ENCODE measurements around the gene PPIA. TPM values are rescaled to one million over a fixed set of nuclear protein-coding genes. Genes with fewer than 3 reads are reported as not detected.

Gene PPIA
- total and polyA plus RNA-seq, 4 donors = 1,416 to 5,113 (median 2,465) TPM

DNA sequence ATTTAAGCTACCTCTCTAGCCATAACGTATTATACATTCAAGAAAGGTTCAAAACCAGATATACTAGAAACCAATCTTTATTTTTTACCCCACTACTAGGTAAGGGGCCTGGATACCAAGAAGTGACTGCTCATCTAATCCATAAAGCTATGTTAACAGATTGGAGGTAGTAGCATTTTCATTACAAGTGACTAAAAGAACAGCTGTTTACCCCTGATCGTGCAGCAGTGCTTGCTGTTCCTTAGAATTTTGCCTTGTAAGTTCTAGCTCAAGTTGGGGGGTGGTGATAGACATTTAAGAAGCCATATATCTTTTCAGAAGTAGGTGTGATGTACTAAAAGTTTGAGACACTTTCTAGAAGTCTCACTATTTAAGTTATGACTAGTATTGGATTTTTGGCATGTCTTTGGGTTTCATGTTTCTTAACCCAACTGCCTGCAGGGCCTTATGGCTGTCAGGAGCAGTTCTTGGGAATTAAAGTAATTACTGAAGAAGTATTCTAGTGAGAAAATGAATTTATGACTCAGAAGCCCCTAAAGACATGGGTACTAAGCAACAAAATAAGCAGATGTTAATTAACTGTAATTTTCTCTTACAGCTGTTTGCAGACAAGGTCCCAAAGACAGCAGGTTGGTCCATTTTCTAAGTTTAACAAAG lies 2.3 kb downstream of the PPIA start:
- Histone ChIP-seq H3K9me3 (ENCODE audit: control insufficient read depth in 4 of 4, insufficient read depth in 3 of 4, low read length in 3 of 4) (no peaks in the 10 kb centered on the region), H3K9ac (ENCODE audit: insufficient read depth in 1 of 2, low read length in 2 of 2) (peak overlapping the region; percentile 36 to 94), H3K4me3 (no peak overlapping the region), H3K36me3 (ENCODE audit: control insufficient read depth in 4 of 4, insufficient read depth in 4 of 4, low read length in 4 of 4) (peaks cover 28 to 42% (median 33%) of the 10 kb centered on the region in 4 donors), H3K27ac (ENCODE audit: low read depth in 1 of 2, low read length in 1 of 2) (no peak overlapping the region), H3K27me3 (ENCODE audit: control insufficient read depth in 3 of 3, insufficient read depth in 3 of 3, low read length in 2 of 3) (no peaks in the 10 kb centered on the region), H3K4me1 (ENCODE audit: control insufficient read depth in 5 of 5, insufficient read depth in 5 of 5, low read length in 5 of 5) (peaks cover 3 to 13% (median 9%) of the 10 kb centered on the region in 5 donors)
- 16 to 33% methylated on average over 2 of the region's 2 CpGs for WGBS, 2 donors
- TF ChIP-seq, protein P1, sequence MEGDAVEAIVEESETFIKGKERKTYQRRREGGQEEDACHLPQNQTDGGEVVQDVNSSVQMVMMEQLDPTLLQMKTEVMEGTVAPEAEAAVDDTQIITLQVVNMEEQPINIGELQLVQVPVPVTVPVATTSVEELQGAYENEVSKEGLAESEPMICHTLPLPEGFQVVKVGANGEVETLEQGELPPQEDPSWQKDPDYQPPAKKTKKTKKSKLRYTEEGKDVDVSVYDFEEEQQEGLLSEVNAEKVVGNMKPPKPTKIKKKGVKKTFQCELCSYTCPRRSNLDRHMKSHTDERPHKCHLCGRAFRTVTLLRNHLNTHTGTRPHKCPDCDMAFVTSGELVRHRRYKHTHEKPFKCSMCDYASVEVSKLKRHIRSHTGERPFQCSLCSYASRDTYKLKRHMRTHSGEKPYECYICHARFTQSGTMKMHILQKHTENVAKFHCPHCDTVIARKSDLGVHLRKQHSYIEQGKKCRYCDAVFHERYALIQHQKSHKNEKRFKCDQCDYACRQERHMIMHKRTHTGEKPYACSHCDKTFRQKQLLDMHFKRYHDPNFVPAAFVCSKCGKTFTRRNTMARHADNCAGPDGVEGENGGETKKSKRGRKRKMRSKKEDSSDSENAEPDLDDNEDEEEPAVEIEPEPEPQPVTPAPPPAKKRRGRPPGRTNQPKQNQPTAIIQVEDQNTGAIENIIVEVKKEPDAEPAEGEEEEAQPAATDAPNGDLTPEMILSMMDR (IDR thresholded peaks at IDR 0.05; ENCODE audit: control extremely low read depth, extremely low read depth) = no peak
- DNase-seq (no peak), ATAC-seq (ENCODE audit: insufficient read depth, low FRiP score) (no peak)

GRCh38 chr7:44799939-44800338 lies 3.5 kb downstream of the PPIA start:
- Histone ChIP-seq H3K9me3 (ENCODE audit: control insufficient read depth in 4 of 4, insufficient read depth in 3 of 4, low read length in 3 of 4) (no peaks in the 10 kb centered on the region), H3K27me3 (ENCODE audit: control insufficient read depth in 3 of 3, insufficient read depth in 3 of 3, low read length in 2 of 3) (no peaks in the 10 kb centered on the region), H3K27ac (ENCODE audit: low read depth in 1 of 2, low read length in 1 of 2) (no peak overlapping the region), H3K4me1 (ENCODE audit: control insufficient read depth in 5 of 5, insufficient read depth in 5 of 5, low read length in 5 of 5) (peaks cover 3 to 13% (median 9%) of the 10 kb centered on the region in 5 donors), H3K9ac (ENCODE audit: insufficient read depth in 1 of 2, low read length in 2 of 2) (no peak overlapping the region), H3K4me3 (no peak overlapping the region), H3K36me3 (ENCODE audit: control insufficient read depth in 4 of 4, insufficient read depth in 4 of 4, low read length in 4 of 4) (peaks cover 28 to 45% (median 36%) of the 10 kb centered on the region in 4 donors)
- TF ChIP-seq, protein P1 (IDR thresholded peaks at IDR 0.05; ENCODE audit: control extremely low read depth, extremely low read depth) = no peak
- no peak for ATAC-seq (ENCODE audit: insufficient read depth, low FRiP score)
- 72 to 76% methylated on average over 4 of the region's 4 CpGs for WGBS, 2 donors
- DNase-seq = no peak

DNA sequence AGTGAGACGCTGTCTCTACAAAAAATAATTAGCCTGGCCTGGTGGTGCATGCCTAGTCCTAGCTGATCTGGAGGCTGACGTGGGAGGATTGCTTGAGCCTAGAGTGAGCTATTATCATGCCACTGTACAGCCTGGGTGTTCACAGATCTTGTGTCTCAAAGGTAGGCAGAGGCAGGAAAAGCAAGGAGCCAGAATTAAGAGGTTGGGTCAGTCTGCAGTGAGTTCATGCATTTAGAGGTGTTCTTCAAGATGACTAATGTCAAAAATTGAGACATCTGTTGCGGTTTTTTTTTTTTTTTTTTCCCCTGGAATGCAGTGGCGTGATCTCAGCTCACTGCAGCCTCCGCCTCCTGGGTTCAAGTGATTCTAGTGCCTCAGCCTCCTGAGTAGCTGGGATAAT lies 5.4 kb downstream of the PPIA start:
- peaks cover 28 to 45% (median 38%) of the 10 kb centered on the region in 4 donors for H3K36me3 ChIP-seq (ENCODE audit: control insufficient read depth in 4 of 4, insufficient read depth in 4 of 4, low read length in 4 of 4)
- WGBS, 2 donors = 85 to 88% methylated on average over 5 of the region's 5 CpGs

More for the DNA sequence above, 5.4 kb downstream of the PPIA start:
- Histone ChIP-seq H3K9ac (ENCODE audit: insufficient read depth in 1 of 2, low read length in 2 of 2) (no peak overlapping the region), H3K27me3 (ENCODE audit: control insufficient read depth in 3 of 3, insufficient read depth in 3 of 3, low read length in 2 of 3) (no peaks in the 10 kb centered on the region), H3K27ac (ENCODE audit: low read depth in 1 of 2, low read length in 1 of 2) (peak overlapping the region in 1 of 2 donors; percentile 47), H3K4me3 (no peak overlapping the region), H3K9me3 (ENCODE audit: control insufficient read depth in 4 of 4, insufficient read depth in 3 of 4, low read length in 3 of 4) (no peaks in the 10 kb centered on the region), H3K4me1 (ENCODE audit: control insufficient read depth in 5 of 5, insufficient read depth in 5 of 5, low read length in 5 of 5) (peaks cover 3 to 13% (median 9%) of the 10 kb centered on the region in 5 donors)
- DNase-seq (no peak), ATAC-seq (ENCODE audit: insufficient read depth, low FRiP score) (no peak)
- TF ChIP-seq, protein P1 (IDR thresholded peaks at IDR 0.05; ENCODE audit: control extremely low read depth, extremely low read depth) = no peak

All from lung (tissue), 12 donors.